ENCODE results near the gene PAX4.
A peak's percentile ranks its signal among the peaks of the same experiment; 100 is the strongest.

PAX4 gene

GRCh38 chr7:127595737-127596136 lies 22.2 kb downstream of the PAX4 start:
- Histone ChIP-seq H3K4me1 (ENCODE audit: insufficient read depth, low read length) (no peaks in the 10 kb centered on the region; the same call in 1 of the 2 replicates), H3K4me3 (ENCODE audit: low read length) (no peak overlapping the region), H3K9me3 (ENCODE audit: insufficient read depth, low read depth, low read length) (no peaks in the 10 kb centered on the region), H3K27ac (ENCODE audit: low read depth, low read length) (no peak overlapping the region), H3K36me3 (ENCODE audit: insufficient read depth, low read length) (peaks cover 12% of the 10 kb centered on the region), H3K27me3 (ENCODE audit: insufficient read depth, low read length) (no peaks in the 10 kb centered on the region), H3K9ac (ENCODE audit: low read depth, low read length) (no peak overlapping the region)
- 95% methylated on average over 5 of the region's 5 CpGs for WGBS

GRCh38 chr7:127594490-127594889 lies 23.5 kb downstream of the PAX4 start:
- Histone ChIP-seq H3K4me1 (ENCODE audit: insufficient read depth, low read length) (no peaks in the 10 kb centered on the region), H3K36me3 (ENCODE audit: insufficient read depth, low read length) (peaks cover 23% of the 10 kb centered on the region), H3K27me3 (ENCODE audit: insufficient read depth, low read length) (no peaks in the 10 kb centered on the region), H3K4me3 (ENCODE audit: low read length) (no peak overlapping the region), H3K9ac (ENCODE audit: low read depth, low read length) (no peak overlapping the region), H3K9me3 (ENCODE audit: insufficient read depth, low read depth, low read length) (no peaks in the 10 kb centered on the region), H3K27ac (ENCODE audit: low read depth, low read length) (no peak overlapping the region)
- 85% methylated on average over 1 of the region's 1 CpG for WGBS

GRCh38 chr7:127592550-127592949 lies 25.4 kb downstream of the PAX4 start:
- Histone ChIP-seq H3K4me3 (ENCODE audit: low read length) (no peak overlapping the region), H3K4me1 (ENCODE audit: insufficient read depth, low read length) (peaks cover 6% of the 10 kb centered on the region; the same call in 1 of the 2 replicates), H3K36me3 (ENCODE audit: insufficient read depth, low read length) (peaks cover 24% of the 10 kb centered on the region), H3K9me3 (ENCODE audit: insufficient read depth, low read depth, low read length) (no peaks in the 10 kb centered on the region), H3K27ac (ENCODE audit: low read depth, low read length) (no peak overlapping the region), H3K27me3 (ENCODE audit: insufficient read depth, low read length) (peaks cover 5% of the 10 kb centered on the region), H3K9ac (ENCODE audit: low read depth, low read length) (no peak overlapping the region)
- WGBS = 92% methylated on average over 4 of the region's 4 CpGs

- WGBS = 96% methylated on average over 6 of the region's 6 CpGs
- Histone ChIP-seq H3K9me3 (ENCODE audit: insufficient read depth, low read depth, low read length) (no peaks in the 10 kb centered on the region), H3K4me3 (ENCODE audit: low read length) (no peak overlapping the region), H3K9ac (ENCODE audit: low read depth, low read length) (no peak overlapping the region), H3K27me3 (ENCODE audit: insufficient read depth, low read length) (peaks cover 14% of the 10 kb centered on the region), H3K27ac (ENCODE audit: low read depth, low read length) (no peak overlapping the region), H3K4me1 (ENCODE audit: insufficient read depth, low read length) (peaks cover 6% of the 10 kb centered on the region; the same call in 1 of the 2 replicates), H3K36me3 (ENCODE audit: insufficient read depth, low read length) (peaks cover 24% of the 10 kb centered on the region)
These were observed 26.4 kb downstream of the PAX4 start for GRCh38 chr7:127591591-127591990.

- H3K4me1 ChIP-seq (ENCODE audit: insufficient read depth, low read length) = peaks cover 6% of the 10 kb centered on the region; the same call in 1 of the 2 replicates
- H3K9ac ChIP-seq (ENCODE audit: low read depth, low read length) = no peak overlapping the region
- H3K27me3 ChIP-seq (ENCODE audit: insufficient read depth, low read length) = peaks cover 19% of the 10 kb centered on the region
- 97% methylated on average over 7 of the region's 7 CpGs for WGBS
- no peak overlapping the region for H3K27ac ChIP-seq (ENCODE audit: low read depth, low read length)
- H3K36me3 ChIP-seq (ENCODE audit: insufficient read depth, low read length) = peaks cover 24% of the 10 kb centered on the region
- H3K4me3 ChIP-seq (ENCODE audit: low read length) = no peak overlapping the region
- H3K9me3 ChIP-seq (ENCODE audit: insufficient read depth, low read depth, low read length) = no peaks in the 10 kb centered on the region; the same call in 1 of the 2 replicates
These were observed 26.8 kb downstream of the PAX4 start for GRCh38 chr7:127591189-127591588.

- Histone ChIP-seq H3K9ac (ENCODE audit: low read depth, low read length) (no peak overlapping the region), H3K27me3 (ENCODE audit: insufficient read depth, low read length) (peaks cover 25% of the 10 kb centered on the region), H3K9me3 (ENCODE audit: insufficient read depth, low read depth, low read length) (no peaks in the 10 kb centered on the region; the same call in 1 of the 2 replicates), H3K27ac (ENCODE audit: low read depth, low read length) (no peak overlapping the region), H3K4me1 (ENCODE audit: insufficient read depth, low read length) (peaks cover 10% of the 10 kb centered on the region; the same call in 1 of the 2 replicates), H3K36me3 (ENCODE audit: insufficient read depth, low read length) (peaks cover 24% of the 10 kb centered on the region), H3K4me3 (ENCODE audit: low read length) (no peak overlapping the region)
- WGBS = 98% methylated on average over 3 of the region's 3 CpGs
These were observed 28.0 kb downstream of the PAX4 start for GRCh38 chr7:127589896-127590295.

GRCh38 chr7:127588697-127589482 lies 29.1 kb downstream of the PAX4 start:
- peak overlapping the region; percentile 81 for H3K9ac ChIP-seq (ENCODE audit: low read depth, low read length)
- peaks cover 25% of the 10 kb centered on the region for H3K27me3 ChIP-seq (ENCODE audit: insufficient read depth, low read length)
- H3K9me3 ChIP-seq (ENCODE audit: insufficient read depth, low read depth, low read length) = no peaks in the 10 kb centered on the region; the same call in 1 of the 2 replicates
- WGBS = 5% methylated on average over 43 of the region's 43 CpGs
- peaks cover 27% of the 10 kb centered on the region for H3K36me3 ChIP-seq (ENCODE audit: insufficient read depth, low read length)
- H3K27ac ChIP-seq (ENCODE audit: low read depth, low read length) = peak overlapping the region; percentile 77
- peaks cover 10% of the 10 kb centered on the region; the same call in 1 of the 2 replicates for H3K4me1 ChIP-seq (ENCODE audit: insufficient read depth, low read length)
- peak overlapping the region; percentile 73 for H3K4me3 ChIP-seq (ENCODE audit: low read length)

- peaks cover 25% of the 10 kb centered on the region for H3K27me3 ChIP-seq (ENCODE audit: insufficient read depth, low read length)
- H3K4me3 ChIP-seq (ENCODE audit: low read length) = peak within 1 kb of the TSS; percentile 73
- no peaks in the 10 kb centered on the region; the same call in 1 of the 2 replicates for H3K9me3 ChIP-seq (ENCODE audit: insufficient read depth, low read depth, low read length)
- whole genome bisulfite sequencing = 1% methylated on average over 77 of the region's 77 CpGs
- H3K9ac ChIP-seq (ENCODE audit: low read depth, low read length) = peak within 1 kb of the TSS; percentile 81
- H3K27ac ChIP-seq (ENCODE audit: low read depth, low read length) = peak within 1 kb of the TSS; percentile 77
- H3K36me3 ChIP-seq (ENCODE audit: insufficient read depth, low read length) = peaks cover 34% of the 10 kb centered on the region
- H3K4me1 ChIP-seq (ENCODE audit: insufficient read depth, low read length) = peaks cover 10% of the 10 kb centered on the region; the same call in 1 of the 2 replicates
These were observed 29.8 kb downstream of the PAX4 start, which contains the start of gene ARF5 for GRCh38 chr7:127588019-127588696. Gene ARF5, plus strand, starts transcription at chr7:127588411. Its CDS starts 88 bp downstream, at chr7:127588499.

- peaks cover 25% of the 10 kb centered on the region for H3K27me3 ChIP-seq (ENCODE audit: insufficient read depth, low read length)
- peak overlapping the region; percentile 73 for H3K4me3 ChIP-seq (ENCODE audit: low read length)
- H3K9me3 ChIP-seq (ENCODE audit: insufficient read depth, low read depth, low read length) = no peaks in the 10 kb centered on the region; the same call in 1 of the 2 replicates
- peak overlapping the region; percentile 28; the same call in 1 of the 2 replicates for H3K27ac ChIP-seq (ENCODE audit: low read depth, low read length)
- peak overlapping the region; percentile 64 for H3K9ac ChIP-seq (ENCODE audit: low read depth, low read length)
- H3K4me1 ChIP-seq (ENCODE audit: insufficient read depth, low read length) = peaks cover 10% of the 10 kb centered on the region; the same call in 1 of the 2 replicates
- 73% methylated on average over 20 of the region's 20 CpGs for WGBS
- peaks cover 39% of the 10 kb centered on the region for H3K36me3 ChIP-seq (ENCODE audit: insufficient read depth, low read length)
These were observed 30.3 kb downstream of the PAX4 start for GRCh38 chr7:127587663-127588018.

- no peak overlapping the region for H3K4me3 ChIP-seq (ENCODE audit: low read length)
- peaks cover 46% of the 10 kb centered on the region for H3K36me3 ChIP-seq (ENCODE audit: insufficient read depth, low read length)
- H3K27ac ChIP-seq (ENCODE audit: low read depth, low read length) = no peak overlapping the region
- H3K27me3 ChIP-seq (ENCODE audit: insufficient read depth, low read length) = peaks cover 25% of the 10 kb centered on the region
- WGBS = 76% methylated on average over 2 of the region's 2 CpGs
- peaks cover 10% of the 10 kb centered on the region; the same call in 1 of the 2 replicates for H3K4me1 ChIP-seq (ENCODE audit: insufficient read depth, low read length)
- no peak overlapping the region for H3K9ac ChIP-seq (ENCODE audit: low read depth, low read length)
- no peaks in the 10 kb centered on the region; the same call in 1 of the 2 replicates for H3K9me3 ChIP-seq (ENCODE audit: insufficient read depth, low read depth, low read length)
These were observed 31.6 kb downstream of the PAX4 start for GRCh38 chr7:127586346-127586745.

Data from HUES64 (cell line).